SK-N-SH (cell line): ENCODE data around the gene DDX53. TPM values are rescaled to one million over a fixed set of nuclear protein-coding genes. Genes with fewer than 3 reads are reported as not detected.

Experiments
- CTCF ChIA-PET: fragments of 300-600, 350-600 bp; formaldehyde crosslinking; extraction: SDS; loops from one replicate; lab custom pipeline; 2021; lab: Yijun Ruan, JAX
- POLR2A ChIA-PET: fragments of 350-600 bp; sonication (Branson Sonifier 250); formaldehyde crosslinking; extraction: SDS; loops from one replicate; lab custom pipeline; 2020; ENCODE audit warnings: antibody characterized with exemption, inconsistent platforms; lab: Yijun Ruan, JAX
- DNase-seq: peaks from one replicate; pipeline ENCODE4 v3.0.0; 2012
- H2AFZ ChIP-seq: fragments of 200-600 bp; sonication (generic); 2 replicates; pipeline ENCODE4 v1.8.1; 2016; ENCODE audit warnings: antibody characterized with exemption, mild to moderate bottlenecking, low read depth
- H3F3A ChIP-seq: fragments of 200-600 bp; sonication (generic); replicated peaks from 2 replicates; pipeline ENCODE3; 2016; ENCODE audit warnings: antibody characterized with exemption, mild to moderate bottlenecking; ENCODE audit not compliant: insufficient read depth
- H3K27ac ChIP-seq, 2 experiments: fragments of 200-500 bp in 1 of 2; fragments of 200-600 bp in 1 of 2; sonication (Bioruptor generic) in 1 of 2; sonication (generic), shearing (Covaris generic) in 1 of 2; 2 replicates each; pipeline versions ENCODE4 v1.5.1 to v1.6.1; 2014 to 2016; ENCODE audit warnings: low read depth in 2 of 2, inconsistent platforms in 1 of 2, low read length in 1 of 2, mild to moderate bottlenecking in 1 of 2, mixed read lengths in 1 of 2
- H3K27me3 ChIP-seq: fragments of 200-600 bp; sonication (generic), shearing (Covaris generic); 2 replicates; pipeline ENCODE4 v1.6.1; 2016; ENCODE audit warnings: mixed run types; ENCODE audit not compliant: insufficient read depth
- H3K36me3 ChIP-seq, 2 experiments: fragments of 200-500 bp in 1 of 2; fragments of 200-600 bp in 1 of 2; sonication (Bioruptor generic) in 1 of 2; sonication (generic) in 1 of 2; replicated peaks in 1 of 2; 2 replicates each; pipeline versions ENCODE3 to v1.5.1; 2014 to 2016; ENCODE audit warnings: low read length in 1 of 2, mild to moderate bottlenecking in 1 of 2; ENCODE audit not compliant: insufficient read depth in 2 of 2, control insufficient read depth in 1 of 2
- H3K4me1 ChIP-seq, 2 experiments: fragments of 200-500 bp in 1 of 2; fragments of 200-600 bp in 1 of 2; sonication (Bioruptor generic) in 1 of 2; sonication (generic), shearing (Covaris generic) in 1 of 2; 2 replicates each; pipeline versions ENCODE4 v1.5.1 to v1.6.1; 2014 to 2016; ENCODE audit warnings: low read depth in 1 of 2, low read length in 1 of 2, mixed run types in 1 of 2; ENCODE audit not compliant: insufficient read depth in 2 of 2, control insufficient read depth in 1 of 2
- H3K4me2 ChIP-seq: fragments of 200-600 bp; sonication (generic), shearing (Covaris generic); 2 replicates; pipeline ENCODE4 v1.6.1; 2017; ENCODE audit warnings: mixed run types
- H3K4me3 ChIP-seq, 2 experiments: fragments of 200-500 bp in 1 of 2; fragments of 200-600 bp in 1 of 2; sonication (Bioruptor generic) in 1 of 2; sonication (generic), shearing (Covaris generic) in 1 of 2; 2 replicates each; pipeline versions ENCODE4 v1.5.1 to v1.8.1; 2014 to 2016; ENCODE audit warnings: low read depth in 2 of 2, inconsistent platforms in 1 of 2, low read length in 1 of 2, mild to moderate bottlenecking in 1 of 2, mixed read lengths in 1 of 2, moderate library complexity in 1 of 2
- H3K79me2 ChIP-seq: fragments of 200-600 bp; sonication (generic); 2 replicates; pipeline ENCODE4 v1.8.1; 2017; ENCODE audit warnings: mild to moderate bottlenecking; ENCODE audit not compliant: insufficient read depth
- H3K9ac ChIP-seq: fragments of 200-600 bp; sonication (generic); 2 replicates; pipeline ENCODE4 v1.6.1; 2017; ENCODE audit warnings: mixed run types
- H3K9me2 ChIP-seq: fragments of 200-600 bp; sonication (generic); 2 replicates; pipeline ENCODE4 v1.6.1; 2017; ENCODE audit warnings: mixed run types
- H3K9me3 ChIP-seq: fragments of 200-600 bp; sonication (generic); 2 replicates; pipeline ENCODE4 v1.6.1; 2017; ENCODE audit warnings: mixed run types, mild to moderate bottlenecking, moderate library complexity
- H4K20me1 ChIP-seq: fragments of 200-600 bp; sonication (generic); 2 replicates; pipeline ENCODE4 v1.6.1; 2017; ENCODE audit warnings: mild to moderate bottlenecking, mixed run types; ENCODE audit not compliant: insufficient read depth
- CHD2 ChIP-seq: fragments of 150-350 bp; IDR thresholded peaks from 2 replicates; pipeline ENCODE4 v1.6.1; 2018; ENCODE audit warnings: low read length; ENCODE audit not compliant: partially characterized antibody
- EP300 ChIP-seq, 2 experiments: IDR thresholded peaks; 2 replicates each; pipeline versions ENCODE4 v1.4.0 to v1.6.1; 2012; ENCODE audit warnings: borderline replicate concordance in 1 of 2, low read depth in 1 of 2, low read length in 1 of 2
- FOSL2 ChIP-seq: IDR thresholded peaks from 2 replicates; pipeline ENCODE4 v1.4.0; 2012; ENCODE audit warnings: low read depth, mild to moderate bottlenecking, moderate library complexity, borderline replicate concordance
- FOXJ3 ChIP-seq: sonication (generic); formaldehyde crosslinking; IDR thresholded peaks from 2 replicates; pipeline ENCODE4 v1.5.1; 2020; ENCODE audit warnings: mild to moderate bottlenecking, missing genetic modification reagents
- MEF2A ChIP-seq: IDR thresholded peaks from 2 replicates; pipeline ENCODE4 v1.4.0; 2012; ENCODE audit warnings: low read depth, borderline replicate concordance
- MXI1 ChIP-seq: IDR thresholded peaks from 2 replicates; pipeline ENCODE4 v1.6.1; 2012; ENCODE audit warnings: mild to moderate bottlenecking, low read depth, low read length, improper control_type of control experiment
- NRF1 ChIP-seq: IDR thresholded peaks from 2 replicates; pipeline ENCODE4 v1.6.1; 2012; ENCODE audit warnings: low read depth, mild to moderate bottlenecking, low read length
- POLR2AphosphoS5 ChIP-seq: IDR thresholded peaks from 2 replicates; pipeline ENCODE4 v1.6.1; 2012; ENCODE audit warnings: low read depth, low read length
- RAD21 ChIP-seq: IDR thresholded peaks from 2 replicates; pipeline ENCODE4 v1.6.1; 2012; ENCODE audit warnings: mild to moderate bottlenecking, low read length
- RCOR1 ChIP-seq: fragments of 150-350 bp; IDR thresholded peaks from 2 replicates; pipeline ENCODE4 v1.6.1; 2017; ENCODE audit warnings: antibody characterized with exemption, low read length
- RXRA ChIP-seq: IDR thresholded peaks from 2 replicates; pipeline ENCODE4 v1.4.0; 2012; ENCODE audit warnings: low read depth, mild to moderate bottlenecking, borderline replicate concordance
- TAF1 ChIP-seq: IDR thresholded peaks from 2 replicates; pipeline ENCODE4 v1.6.1; 2012; ENCODE audit warnings: low read depth, mild to moderate bottlenecking, low read length, moderate library complexity, borderline replicate concordance
- TCF12 ChIP-seq: IDR thresholded peaks from 2 replicates; pipeline ENCODE4 v1.4.0; 2012
- WGBS: methylation state at CpG from one replicate; pipeline ENCODE4 v1.1.6; 2017; ENCODE audit warnings: low lambda C conversion rate; 5-methylcytosine and 5-hydroxymethylcytosine counted together
- polyA plus RNA-seq, 3 experiments: library from polyadenylated mRNA; depleted of rRNA; stranded (reverse); fragments of >200 nt; gene quantifications; 2 replicates each; pipeline ENCODE4 v1.2.3, GENCODE V29; 2012
- TF ChIP-seq, protein P1 (sequence below): IDR thresholded peaks from 2 replicates; pipeline ENCODE4 v1.4.0; 2012; ENCODE audit warnings: low read depth, borderline replicate concordance
- TF ChIP-seq, protein P2 (sequence below): fragments of 150-350 bp; IDR thresholded peaks from 2 replicates; pipeline ENCODE4 v1.6.1; 2017; ENCODE audit warnings: antibody characterized with exemption, low read length, low read depth, borderline replicate concordance
- TF ChIP-seq, protein P3 (sequence below): fragments of 200-600 bp; sonication (generic); IDR thresholded peaks from 2 replicates; pipeline ENCODE4 v1.6.1; 2017; ENCODE audit warnings: antibody characterized with exemption, mild to moderate bottlenecking, moderate library complexity
- TF ChIP-seq, protein P4 (sequence below): IDR thresholded peaks from 2 replicates; pipeline ENCODE4 v1.4.0; 2012; ENCODE audit warnings: low read depth, borderline replicate concordance
- TF ChIP-seq, protein P5 (sequence below): fragments of 150-350 bp; IDR thresholded peaks from 2 replicates; pipeline ENCODE4 v1.6.1; 2016; ENCODE audit warnings: mild to moderate bottlenecking, low read depth, low read length
- TF ChIP-seq, protein P6 (sequence below): IDR thresholded peaks from 2 replicates; pipeline ENCODE4 v1.6.1; 2012; ENCODE audit warnings: mild to moderate bottlenecking, low read depth, low read length, moderate library complexity

Gene DDX53
- polyA plus RNA-seq, 1 of the 3 experiments (the other 2 are of a cell fraction), result 0.18 TPM

DNA sequence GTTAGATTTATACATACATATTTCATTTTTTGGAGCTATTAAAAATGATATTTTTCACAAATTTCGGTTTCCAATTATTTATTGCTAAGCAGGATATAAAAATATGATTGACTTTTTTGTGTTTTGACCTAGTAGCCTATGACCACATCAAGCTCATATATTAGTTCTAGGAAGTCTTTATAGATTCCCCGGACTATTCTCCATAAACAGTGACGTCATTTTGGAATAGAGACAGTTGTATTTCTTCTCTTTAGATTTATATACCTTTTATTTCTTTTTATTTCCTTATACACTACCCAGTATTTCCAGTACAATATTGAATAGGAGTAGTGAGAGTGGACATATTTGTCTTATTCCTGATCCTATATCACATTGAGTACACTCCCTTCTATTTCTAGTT lies 31.8 kb downstream of the DDX53 start:
- Histone ChIP-seq H3K4me2 (no peak overlapping the region), H3K9ac (no peak overlapping the region), H2AFZ (no peak overlapping the region), H3K27ac (no peak overlapping the region), H3F3A (no peaks in the 10 kb centered on the region), H3K9me3 (no peaks in the 10 kb centered on the region), H3K4me1 (no peaks in the 10 kb centered on the region), H3K4me3 (no peak overlapping the region), H3K9me2 (no peaks in the 10 kb centered on the region), H3K27me3 (no peaks in the 10 kb centered on the region), H3K36me3 (no peaks in the 10 kb centered on the region), H3K79me2 (no peaks in the 10 kb centered on the region), H4K20me1 (no peaks in the 10 kb centered on the region)
- no peak for TF ChIP-seq NRF1
- TF ChIP-seq MEF2A, result no peak
- TF ChIP-seq MXI1, result no peak
- no peak for TF ChIP-seq RXRA
- TF ChIP-seq, protein P1, sequence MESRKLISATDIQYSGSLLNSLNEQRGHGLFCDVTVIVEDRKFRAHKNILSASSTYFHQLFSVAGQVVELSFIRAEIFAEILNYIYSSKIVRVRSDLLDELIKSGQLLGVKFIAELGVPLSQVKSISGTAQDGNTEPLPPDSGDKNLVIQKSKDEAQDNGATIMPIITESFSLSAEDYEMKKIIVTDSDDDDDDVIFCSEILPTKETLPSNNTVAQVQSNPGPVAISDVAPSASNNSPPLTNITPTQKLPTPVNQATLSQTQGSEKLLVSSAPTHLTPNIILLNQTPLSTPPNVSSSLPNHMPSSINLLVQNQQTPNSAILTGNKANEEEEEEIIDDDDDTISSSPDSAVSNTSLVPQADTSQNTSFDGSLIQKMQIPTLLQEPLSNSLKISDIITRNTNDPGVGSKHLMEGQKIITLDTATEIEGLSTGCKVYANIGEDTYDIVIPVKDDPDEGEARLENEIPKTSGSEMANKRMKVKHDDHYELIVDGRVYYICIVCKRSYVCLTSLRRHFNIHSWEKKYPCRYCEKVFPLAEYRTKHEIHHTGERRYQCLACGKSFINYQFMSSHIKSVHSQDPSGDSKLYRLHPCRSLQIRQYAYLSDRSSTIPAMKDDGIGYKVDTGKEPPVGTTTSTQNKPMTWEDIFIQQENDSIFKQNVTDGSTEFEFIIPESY, result no peak
- no peak for TF ChIP-seq TCF12
- no peak for TF ChIP-seq RAD21
- TF ChIP-seq, protein P2, sequence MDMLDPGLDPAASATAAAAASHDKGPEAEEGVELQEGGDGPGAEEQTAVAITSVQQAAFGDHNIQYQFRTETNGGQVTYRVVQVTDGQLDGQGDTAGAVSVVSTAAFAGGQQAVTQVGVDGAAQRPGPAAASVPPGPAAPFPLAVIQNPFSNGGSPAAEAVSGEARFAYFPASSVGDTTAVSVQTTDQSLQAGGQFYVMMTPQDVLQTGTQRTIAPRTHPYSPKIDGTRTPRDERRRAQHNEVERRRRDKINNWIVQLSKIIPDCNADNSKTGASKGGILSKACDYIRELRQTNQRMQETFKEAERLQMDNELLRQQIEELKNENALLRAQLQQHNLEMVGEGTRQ, result no peak
- TF ChIP-seq, protein P3, sequence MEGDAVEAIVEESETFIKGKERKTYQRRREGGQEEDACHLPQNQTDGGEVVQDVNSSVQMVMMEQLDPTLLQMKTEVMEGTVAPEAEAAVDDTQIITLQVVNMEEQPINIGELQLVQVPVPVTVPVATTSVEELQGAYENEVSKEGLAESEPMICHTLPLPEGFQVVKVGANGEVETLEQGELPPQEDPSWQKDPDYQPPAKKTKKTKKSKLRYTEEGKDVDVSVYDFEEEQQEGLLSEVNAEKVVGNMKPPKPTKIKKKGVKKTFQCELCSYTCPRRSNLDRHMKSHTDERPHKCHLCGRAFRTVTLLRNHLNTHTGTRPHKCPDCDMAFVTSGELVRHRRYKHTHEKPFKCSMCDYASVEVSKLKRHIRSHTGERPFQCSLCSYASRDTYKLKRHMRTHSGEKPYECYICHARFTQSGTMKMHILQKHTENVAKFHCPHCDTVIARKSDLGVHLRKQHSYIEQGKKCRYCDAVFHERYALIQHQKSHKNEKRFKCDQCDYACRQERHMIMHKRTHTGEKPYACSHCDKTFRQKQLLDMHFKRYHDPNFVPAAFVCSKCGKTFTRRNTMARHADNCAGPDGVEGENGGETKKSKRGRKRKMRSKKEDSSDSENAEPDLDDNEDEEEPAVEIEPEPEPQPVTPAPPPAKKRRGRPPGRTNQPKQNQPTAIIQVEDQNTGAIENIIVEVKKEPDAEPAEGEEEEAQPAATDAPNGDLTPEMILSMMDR, result no peak
- TF ChIP-seq, protein P4, sequence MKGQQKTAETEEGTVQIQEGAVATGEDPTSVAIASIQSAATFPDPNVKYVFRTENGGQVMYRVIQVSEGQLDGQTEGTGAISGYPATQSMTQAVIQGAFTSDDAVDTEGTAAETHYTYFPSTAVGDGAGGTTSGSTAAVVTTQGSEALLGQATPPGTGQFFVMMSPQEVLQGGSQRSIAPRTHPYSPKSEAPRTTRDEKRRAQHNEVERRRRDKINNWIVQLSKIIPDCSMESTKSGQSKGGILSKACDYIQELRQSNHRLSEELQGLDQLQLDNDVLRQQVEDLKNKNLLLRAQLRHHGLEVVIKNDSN, result no peak
- no peak for TF ChIP-seq FOSL2
- TF ChIP-seq TAF1, result no peak
- TF ChIP-seq, protein P5, sequence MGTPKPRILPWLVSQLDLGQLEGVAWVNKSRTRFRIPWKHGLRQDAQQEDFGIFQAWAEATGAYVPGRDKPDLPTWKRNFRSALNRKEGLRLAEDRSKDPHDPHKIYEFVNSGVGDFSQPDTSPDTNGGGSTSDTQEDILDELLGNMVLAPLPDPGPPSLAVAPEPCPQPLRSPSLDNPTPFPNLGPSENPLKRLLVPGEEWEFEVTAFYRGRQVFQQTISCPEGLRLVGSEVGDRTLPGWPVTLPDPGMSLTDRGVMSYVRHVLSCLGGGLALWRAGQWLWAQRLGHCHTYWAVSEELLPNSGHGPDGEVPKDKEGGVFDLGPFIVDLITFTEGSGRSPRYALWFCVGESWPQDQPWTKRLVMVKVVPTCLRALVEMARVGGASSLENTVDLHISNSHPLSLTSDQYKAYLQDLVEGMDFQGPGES, result no peak
- TF ChIP-seq POLR2AphosphoS5, result no peak
- TF ChIP-seq, protein P6, sequence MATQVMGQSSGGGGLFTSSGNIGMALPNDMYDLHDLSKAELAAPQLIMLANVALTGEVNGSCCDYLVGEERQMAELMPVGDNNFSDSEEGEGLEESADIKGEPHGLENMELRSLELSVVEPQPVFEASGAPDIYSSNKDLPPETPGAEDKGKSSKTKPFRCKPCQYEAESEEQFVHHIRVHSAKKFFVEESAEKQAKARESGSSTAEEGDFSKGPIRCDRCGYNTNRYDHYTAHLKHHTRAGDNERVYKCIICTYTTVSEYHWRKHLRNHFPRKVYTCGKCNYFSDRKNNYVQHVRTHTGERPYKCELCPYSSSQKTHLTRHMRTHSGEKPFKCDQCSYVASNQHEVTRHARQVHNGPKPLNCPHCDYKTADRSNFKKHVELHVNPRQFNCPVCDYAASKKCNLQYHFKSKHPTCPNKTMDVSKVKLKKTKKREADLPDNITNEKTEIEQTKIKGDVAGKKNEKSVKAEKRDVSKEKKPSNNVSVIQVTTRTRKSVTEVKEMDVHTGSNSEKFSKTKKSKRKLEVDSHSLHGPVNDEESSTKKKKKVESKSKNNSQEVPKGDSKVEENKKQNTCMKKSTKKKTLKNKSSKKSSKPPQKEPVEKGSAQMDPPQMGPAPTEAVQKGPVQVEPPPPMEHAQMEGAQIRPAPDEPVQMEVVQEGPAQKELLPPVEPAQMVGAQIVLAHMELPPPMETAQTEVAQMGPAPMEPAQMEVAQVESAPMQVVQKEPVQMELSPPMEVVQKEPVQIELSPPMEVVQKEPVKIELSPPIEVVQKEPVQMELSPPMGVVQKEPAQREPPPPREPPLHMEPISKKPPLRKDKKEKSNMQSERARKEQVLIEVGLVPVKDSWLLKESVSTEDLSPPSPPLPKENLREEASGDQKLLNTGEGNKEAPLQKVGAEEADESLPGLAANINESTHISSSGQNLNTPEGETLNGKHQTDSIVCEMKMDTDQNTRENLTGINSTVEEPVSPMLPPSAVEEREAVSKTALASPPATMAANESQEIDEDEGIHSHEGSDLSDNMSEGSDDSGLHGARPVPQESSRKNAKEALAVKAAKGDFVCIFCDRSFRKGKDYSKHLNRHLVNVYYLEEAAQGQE, result no peak
- no peak for TF ChIP-seq CHD2
- TF ChIP-seq EP300 (IDR thresholded peaks at IDR 0.05; ENCODE audit: borderline replicate concordance in 1 of 2, low read depth in 1 of 2, low read length in 1 of 2), result no peak
- TF ChIP-seq FOXJ3 (CRISPR knock-in tag), result no peak
- TF ChIP-seq RCOR1, result no peak
- ChIA-PET POLR2A (no interaction called here), CTCF (no interaction called here)
- DNase-seq, result no peak
- 12% methylated on average over 3 of the region's 3 CpGs for WGBS
